GM21737 (cell line): ENCODE measurements around the gene NXPE4.

Experiments used
- ATAC-seq: cut with Tn5 transposase; IDR thresholded peaks from one replicate; pipeline ENCODE4 v1.9.1; 2021; ENCODE audit warnings: mild to moderate bottlenecking, moderate library complexity; ENCODE audit not compliant: unreplicated experiment

The NXPE4 gene

GRCh38 chr11:114563077-114563476 is 32.5 kb downstream of the NXPE4 start:
- ATAC-seq: no peak

- ATAC-seq: no peak
Observed at GRCh38 chr11:114562166-114562916, 33.2 kb downstream of the NXPE4 start.

GRCh38 chr11:114559425-114560310 is 35.9 kb downstream of the NXPE4 start, which contains the start of gene NXPE1:
NXPE1 (minus strand) TSS chr11:114559881; CDS start chr11:114551201, 8,680 bp downstream.
- ATAC-seq: no peak

- ATAC-seq: no peak
Observed at GRCh38 chr11:114556135-114556534, 39.5 kb downstream of the NXPE4 start.

- no peak for ATAC-seq
Observed at GRCh38 chr11:114553642-114554041, 41.9 kb downstream of the NXPE4 start.

GRCh38 chr11:114551060-114551459 is 44.5 kb downstream of the NXPE4 start:
- no peak for ATAC-seq

GRCh38 chr11:114525682-114526081 is 69.9 kb downstream of the NXPE4 start:
- ATAC-seq: no peak

GRCh38 chr11:114524122-114524521 is 71.5 kb downstream of the NXPE4 start:
- no peak for ATAC-seq

- no peak for ATAC-seq
Observed at GRCh38 chr11:114522818-114523217, 72.8 kb downstream of the NXPE4 start.
